Heart right ventricle (tissue), 16 donors: ENCODE data around the gene OR1I1. TPM values are rescaled to one million over a fixed set of nuclear protein-coding genes. Genes with fewer than 3 reads are reported as not detected.

Experiments
- ATAC-seq, 8 donors: fragments of 200-7000 bp; cut with Tn5 transposase; one replicate each; pipeline ENCODE4 v1.9.1; 2020; ENCODE audit warnings: mild to moderate bottlenecking in 8 of 8, moderate library complexity in 8 of 8, moderate number of reproducible peaks in 1 of 8
- DNase-seq, 2 donors: peaks; one replicate each; pipeline ENCODE4 v3.0.0-alpha.2; 2020
- H3K27ac ChIP-seq, 10 donors: fragments of 200-600 bp; sonication (generic) in 2 of 10; one replicate each; pipeline versions ENCODE4 v1.5.0 to v1.8.0; 2020 to 2022; ENCODE audit warnings: mild to moderate bottlenecking in 3 of 10
- H3K27me3 ChIP-seq, 7 donors: fragments of 200-600 bp; one replicate each; pipeline ENCODE4 v1.8.0; 2021 to 2022; ENCODE audit warnings: mild to moderate bottlenecking in 2 of 7
- H3K36me3 ChIP-seq, 9 donors: fragments of 200-600 bp; sonication (generic) in 1 of 9; one replicate each; pipeline versions ENCODE4 v1.5.0 to v1.8.0; 2020 to 2022; ENCODE audit warnings: mild to moderate bottlenecking in 2 of 9
- H3K4me1 ChIP-seq, 9 donors: fragments of 200-600 bp; sonication (generic) in 1 of 9; one replicate each; pipeline versions ENCODE4 v1.5.0 to v1.8.0; 2020 to 2022; ENCODE audit warnings: mild to moderate bottlenecking in 4 of 9
- H3K4me3 ChIP-seq, 10 donors: fragments of 200-600 bp; sonication (generic) in 2 of 10; one replicate each; pipeline versions ENCODE4 v1.5.0 to v1.8.0; 2020 to 2022; ENCODE audit warnings: mild to moderate bottlenecking in 7 of 10, moderate library complexity in 2 of 10
- H3K9me3 ChIP-seq, 11 donors: fragments of 200-600 bp in 10 of 11; sonication (generic) in 2 of 11; one replicate each; pipeline versions ENCODE4 v1.5.0 to v1.8.0; 2013 to 2022; ENCODE audit warnings: mild to moderate bottlenecking in 2 of 11, control low read depth in 1 of 11, moderate library complexity in 1 of 11
- CTCF ChIP-seq, 9 donors: fragments of 200-600 bp; sonication (generic) in 2 of 9; IDR thresholded peaks; one replicate each; pipeline versions ENCODE4 v1.5.0 to v1.8.0; 2021 to 2022; ENCODE audit warnings: antibody characterized with exemption in 9 of 9, mild to moderate bottlenecking in 5 of 9, moderate library complexity in 1 of 9
- WGBS, 2 donors: extraction: QIAGEN DNeasy Blood & Tissue Kit; methylation state at CpG; one replicate each; pipeline ENCODE4 v1.1.7; 2013; ENCODE audit warnings: inconsistent platforms in 1 of 2; 5-methylcytosine and 5-hydroxymethylcytosine counted together
- intact Hi-C, 10 donors: fragments of 100-400 bp; cut with DNase I; formaldehyde crosslinking; loops; one replicate each; pipeline versions ENCODE4 v1.11.1 to v1.14.2; 2022
- polyA plus RNA-seq, 2 donors: library from polyadenylated mRNA; stranded (reverse); fragments of 200-250 nt; gene quantifications; one replicate each; pipeline ENCODE4 v1.2.3, GENCODE V29; 2013
- total RNA-seq, 10 donors: library from RNA; stranded (reverse); fragmentation: NEBNext Ultra II Directional in 3 of 10; extraction: Animal tissue kit (Norgen Biotek cat#: 25700) in 3 of 10; gene quantifications; one replicate each; pipeline versions ENCODE4 v1.2.1 to v1.2.4, GENCODE V29; 2021 to 2023
- donor health status: Arrhythmogenic right ventricular cardiomyopathy.
- donor health status: ischemic (EF 13 %, LVEDD 7.1; RV severe dilation, severe dysfunction).
- donor health status: healthy with polysubstance abuse.
- donor health status: DM: no; HTN: yes; CAD: no.
- donor health status: DM: no; HTN: no; CAD: no.
- donor health status: ischemic (EF 25% LVEDD 6.9; RV normal size, moderate dysfunction).
- donor health status: ischemic (EF 25% LVEDD 5.7; RV mildly dilated, moderate dysfunction).
- donor health status: healthy.
- donor health status: DM: yes; HTN: yes; CAD: no.
- donor health status: Ischemic cardiomyopathy.
- donor health status: ischemic (EF 35%, LVEDD 5.7; RV mildly dilated, moderate dysfunction).
- donor health status: nonischemic (EF 11% LVEDD 7.7; RV severe dilation, severe dysfunction).
- donor health status: DM: yes; HTN: yes; CAD: no.
- donor health status: PGD.
- donor health status: ischemic (EF 29% LVEDD 5.4; RV normal size, mild dysfunction).
- donor health status: nonischemic (EF 23%, LVEDD 6.1; RV moderate dilation, normal function).

Gene OR1I1
- total and polyA plus RNA-seq, 12 donors = not detected

- Histone ChIP-seq H3K4me3 (peak overlapping the region; percentile 49 to 88 (median 68)), H3K4me1 (peaks cover 0 to 33% (median 22%) of the 10 kb centered on the region in 9 donors), H3K9me3 (no peaks in the 10 kb centered on the region), H3K27ac (peak overlapping the region; percentile 89 to 98 (median 94)), H3K27me3 (no peaks in the 10 kb centered on the region), H3K36me3 (peaks cover 0 to 31% (median 17%) of the 10 kb centered on the region in 9 donors)
- intact Hi-C loops = loop anchor here in 3 of 10 donors (1.0 to 2.0 kb wide), 2 partner anchors 18 to 19 kb away; partner anchors contain the start of gene SYDE1 (in 3 of the 3)
- DNase-seq = peak; percentile 99
- no peak for TF ChIP-seq CTCF (IDR thresholded peaks at IDR 0.05)
- WGBS, 2 donors = 0 to 1% methylated on average over 61 of the region's 61 CpGs
- ATAC-seq = peak; percentile 91 to 97 (median 94)
Observed at GRCh38 chr19:15125232-15126067, 43.4 kb downstream of the OR1I1 start.

GRCh38 chr19:15126131-15126910, 44.3 kb downstream of the OR1I1 start:
- TF ChIP-seq CTCF (IDR thresholded peaks at IDR 0.05) = no peak
- ATAC-seq = no peak
- intact Hi-C loops = no loop called here

GRCh38 chr19:15128162-15128770, 46.3 kb downstream of the OR1I1 start:
- intact Hi-C loops = no loop called here
- Histone ChIP-seq H3K27ac (no peak overlapping the region), H3K4me1 (peaks cover 0 to 24% (median 17%) of the 10 kb centered on the region in 9 donors), H3K4me3 (no peak overlapping the region), H3K36me3 (peaks cover 0 to 3% (median 0%) of the 10 kb centered on the region in 9 donors), H3K9me3 (no peaks in the 10 kb centered on the region), H3K27me3 (no peaks in the 10 kb centered on the region)
- DNase-seq = no peak
- ATAC-seq = no peak
- WGBS, 2 donors = 75 to 79% methylated on average over 6 of the region's 6 CpGs
- no peak for TF ChIP-seq CTCF (IDR thresholded peaks at IDR 0.05)

More at GRCh38 chr19:15126131-15126910, 44.3 kb downstream of the OR1I1 start:
- Histone ChIP-seq H3K9me3 (no peaks in the 10 kb centered on the region), H3K36me3 (peaks cover 0 to 22% (median 13%) of the 10 kb centered on the region in 9 donors), H3K27me3 (no peaks in the 10 kb centered on the region), H3K4me3 (peak overlapping the region in 9 of 10 donors; percentile 49 to 88 (median 69)), H3K27ac (peak overlapping the region in 9 of 10 donors; percentile 89 to 98 (median 94)), H3K4me1 (peaks cover 0 to 33% (median 22%) of the 10 kb centered on the region in 9 donors)
- DNase-seq = no peak
- WGBS, 2 donors = 71 to 77% methylated on average over 2 of the region's 2 CpGs
